LoVo (cell line): ENCODE data around the gene MSH6.
"Not testable (repeated sequence)": the region's sequence is repeated elsewhere in the genome, so short reads cannot be mapped to it uniquely, and the experiment has no call there.

Experiments used
- DNase-seq: peaks from one replicate; pipeline ENCODE4 v3.0.0-alpha.2; 2016; ENCODE audit warnings: low spot score

Gene MSH6

GRCh38 chr2:47842846-47843245, 59.9 kb downstream of the MSH6 start:
- no peak for DNase-seq

DNA sequence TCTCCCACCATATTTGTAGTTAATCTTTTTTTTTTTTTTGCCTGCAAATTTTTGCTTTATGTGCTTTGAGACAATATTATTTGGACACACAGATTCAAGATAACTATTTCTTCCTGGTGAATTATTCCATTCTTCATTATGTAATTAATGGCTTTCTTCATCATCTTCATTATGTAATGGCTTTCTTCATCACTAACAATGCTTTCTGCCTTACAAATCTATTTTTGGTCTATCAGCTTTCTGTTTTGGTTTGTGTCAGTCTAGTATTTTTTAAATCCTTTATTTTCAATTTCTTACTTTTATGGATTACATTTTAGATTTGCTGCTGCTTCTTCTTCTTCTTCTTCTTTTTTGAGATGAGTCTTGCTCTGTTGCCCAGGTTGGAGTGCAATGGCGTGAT, 60.5 kb downstream of the MSH6 start:
- no peak for DNase-seq

DNA sequence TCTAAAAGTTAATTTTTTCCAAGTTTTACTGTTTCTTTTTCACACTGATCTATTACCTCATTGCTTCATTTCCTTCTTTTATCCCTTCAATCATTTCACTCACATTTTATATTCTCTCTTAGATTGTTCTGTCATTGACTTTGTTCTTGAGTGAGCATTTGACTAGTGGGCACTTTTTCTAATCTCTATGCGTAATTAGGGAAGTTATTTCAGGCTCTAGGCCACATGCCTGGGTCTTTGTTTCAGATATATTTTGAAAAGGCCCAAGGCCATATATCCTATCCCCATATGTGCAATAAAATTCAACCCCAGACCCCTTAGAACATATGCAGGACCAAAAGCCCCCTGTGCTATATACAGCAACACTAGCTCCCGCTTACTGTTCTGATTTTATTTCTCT, 61.2 kb downstream of the MSH6 start:
- DNase-seq, result no peak

- DNase-seq, result no peak
Measured at GRCh38 chr2:47849368-47849767, 66.4 kb downstream of the MSH6 start.

GRCh38 chr2:47850198-47850597, 67.3 kb downstream of the MSH6 start:
- DNase-seq, result no peak

GRCh38 chr2:47853067-47853777, 70.3 kb downstream of the MSH6 start:
- not testable (repeated sequence) for DNase-seq
